ENCODE measurements around the gene CPSF3. TPM values are rescaled to one million over a fixed set of nuclear protein-coding genes. Genes with fewer than 3 reads are reported as not detected.

The CPSF3 gene
- total and polyA plus RNA-seq, 2 of the 4 experiments (the other 2 are of a cell fraction) = 29.2 to 64.5 TPM

DNA sequence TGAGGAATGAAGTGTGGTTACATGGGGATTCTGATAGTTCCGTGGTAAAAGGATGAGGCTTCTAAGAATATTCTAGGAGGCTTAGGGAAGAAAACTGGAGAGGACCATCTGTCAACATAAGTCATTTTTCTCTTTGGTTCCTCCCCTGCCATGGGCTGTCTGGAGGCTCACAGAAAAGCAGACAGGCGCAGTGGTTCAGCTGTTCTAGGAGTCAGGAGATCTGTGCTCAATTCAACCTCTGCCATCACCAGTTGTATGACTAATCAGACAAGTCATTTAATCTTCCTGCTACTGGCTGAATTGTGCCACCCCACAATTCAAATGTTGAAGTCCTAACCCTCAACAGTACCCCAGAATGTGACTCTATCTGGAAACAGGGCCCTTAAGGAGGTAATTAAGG is 95.8 kb downstream of the CPSF3 start:
- H2AK5ac ChIP-seq (ENCODE audit: low read depth, low read length) = no peak overlapping the region
- WGBS, 2 experiments (ENCODE audit: extremely low coverage in 2 of 2, insufficient read length in 1 of 2) = no CpG with 5 or more reads among the region's 2 CpGs
- H4K91ac ChIP-seq (ENCODE audit: insufficient read depth, low read depth, low read length) = no peak overlapping the region
- H3K23ac ChIP-seq (ENCODE audit: low read depth, low read length) = no peak overlapping the region
- H2AK9ac ChIP-seq (replicated peaks; ENCODE audit: low read depth, low read length, poor library complexity) = no peak overlapping the region
- DNase-seq (peak; percentile 37), ATAC-seq (ENCODE audit: low read depth) (peak; percentile 59)
- no peaks in the 10 kb centered on the region for H3K9me3 ChIP-seq (ENCODE audit: control insufficient read depth, insufficient read depth, low read length)
- ChIA-PET CTCF (no interaction called here), POLR2A (ENCODE audit: unreplicated experiment) (no interaction called here)
- no peak overlapping the region for H2BK15ac ChIP-seq (ENCODE audit: low read depth, low read length)
- H3K14ac ChIP-seq (replicated peaks; ENCODE audit: low read depth, low read length) = no peak overlapping the region
- H4K20me1 ChIP-seq (ENCODE audit: insufficient read depth, low read length) = peaks cover 3% of the 10 kb centered on the region; the same call in 1 of the 2 replicates
- H3K4me1 ChIP-seq (ENCODE audit: control insufficient read depth, insufficient read depth, low read length) = peaks cover 2% of the 10 kb centered on the region; the same call in 1 of the 2 replicates
- no peak overlapping the region for H4K5ac ChIP-seq (ENCODE audit: low read depth, low read length)
- no peak overlapping the region for H3K4ac ChIP-seq (ENCODE audit: low read depth, low read length)
- H2BK20ac ChIP-seq (ENCODE audit: low read depth, low read length) = no peak overlapping the region
- no peak overlapping the region for H2AFZ ChIP-seq (replicated peaks; ENCODE audit: low read length, poor library complexity)
- TF ChIP-seq FOS (IDR thresholded peaks at IDR 0.05; ENCODE audit: low read depth, low read length) = no peak
- TF ChIP-seq POLR2A (IDR thresholded peaks at IDR 0.05; ENCODE audit: low read depth, low read length) = no peak
- TF ChIP-seq MAFK (IDR thresholded peaks at IDR 0.05; ENCODE audit: low read depth, low read length) = no peak
- TF ChIP-seq RAD21 (IDR thresholded peaks at IDR 0.05; ENCODE audit: low read length) = no peak
- TF ChIP-seq, protein P1, sequence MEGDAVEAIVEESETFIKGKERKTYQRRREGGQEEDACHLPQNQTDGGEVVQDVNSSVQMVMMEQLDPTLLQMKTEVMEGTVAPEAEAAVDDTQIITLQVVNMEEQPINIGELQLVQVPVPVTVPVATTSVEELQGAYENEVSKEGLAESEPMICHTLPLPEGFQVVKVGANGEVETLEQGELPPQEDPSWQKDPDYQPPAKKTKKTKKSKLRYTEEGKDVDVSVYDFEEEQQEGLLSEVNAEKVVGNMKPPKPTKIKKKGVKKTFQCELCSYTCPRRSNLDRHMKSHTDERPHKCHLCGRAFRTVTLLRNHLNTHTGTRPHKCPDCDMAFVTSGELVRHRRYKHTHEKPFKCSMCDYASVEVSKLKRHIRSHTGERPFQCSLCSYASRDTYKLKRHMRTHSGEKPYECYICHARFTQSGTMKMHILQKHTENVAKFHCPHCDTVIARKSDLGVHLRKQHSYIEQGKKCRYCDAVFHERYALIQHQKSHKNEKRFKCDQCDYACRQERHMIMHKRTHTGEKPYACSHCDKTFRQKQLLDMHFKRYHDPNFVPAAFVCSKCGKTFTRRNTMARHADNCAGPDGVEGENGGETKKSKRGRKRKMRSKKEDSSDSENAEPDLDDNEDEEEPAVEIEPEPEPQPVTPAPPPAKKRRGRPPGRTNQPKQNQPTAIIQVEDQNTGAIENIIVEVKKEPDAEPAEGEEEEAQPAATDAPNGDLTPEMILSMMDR (conservative IDR thresholded peaks at IDR 0.05; ENCODE audit: low read depth, low read length) = no peak
- no peak for TF ChIP-seq NFE2L2 (IDR thresholded peaks at IDR 0.05; ENCODE audit: low read depth, low read length)
- TF ChIP-seq CHD1 (IDR thresholded peaks at IDR 0.05; ENCODE audit: low read depth, low read length) = no peak
- TF ChIP-seq, protein P2, sequence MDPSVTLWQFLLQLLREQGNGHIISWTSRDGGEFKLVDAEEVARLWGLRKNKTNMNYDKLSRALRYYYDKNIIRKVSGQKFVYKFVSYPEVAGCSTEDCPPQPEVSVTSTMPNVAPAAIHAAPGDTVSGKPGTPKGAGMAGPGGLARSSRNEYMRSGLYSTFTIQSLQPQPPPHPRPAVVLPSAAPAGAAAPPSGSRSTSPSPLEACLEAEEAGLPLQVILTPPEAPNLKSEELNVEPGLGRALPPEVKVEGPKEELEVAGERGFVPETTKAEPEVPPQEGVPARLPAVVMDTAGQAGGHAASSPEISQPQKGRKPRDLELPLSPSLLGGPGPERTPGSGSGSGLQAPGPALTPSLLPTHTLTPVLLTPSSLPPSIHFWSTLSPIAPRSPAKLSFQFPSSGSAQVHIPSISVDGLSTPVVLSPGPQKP (IDR thresholded peaks at IDR 0.05; ENCODE audit: borderline replicate concordance, low read depth, low read length) = no peak
- TF ChIP-seq MXI1 (IDR thresholded peaks at IDR 0.05; ENCODE audit: borderline replicate concordance, low read depth, low read length) = no peak
- TF ChIP-seq RFX5 (IDR thresholded peaks at IDR 0.05; ENCODE audit: low read depth, low read length) = no peak
- H3K27ac ChIP-seq (ENCODE audit: insufficient read depth, low read length) = no peak overlapping the region
- H3K27me3 ChIP-seq (ENCODE audit: control insufficient read depth, insufficient read depth, low read length) = no peaks in the 10 kb centered on the region
- peaks cover 7% of the 10 kb centered on the region for H3K9me1 ChIP-seq (ENCODE audit: insufficient read depth, low read length)
- intact Hi-C loops (cut with micrococcal nuclease) = no loop called here
- H3K79me1 ChIP-seq (ENCODE audit: low read depth in 1 of 2, low read length in 2 of 2) = peaks cover 17 to 19% of the 10 kb centered on the region in 2 experiments; a peak in 3 of 4 replicates
- in situ Hi-C loops (cut with MboI; ENCODE audit: low sequenced_read_pairs) = no loop called here
- no peak overlapping the region for H2BK120ac ChIP-seq (ENCODE audit: low read depth, low read length)
- dilution Hi-C loops (cut with HindIII; ENCODE audit: low sequenced_read_pairs, unreplicated experiment) = no loop called here
- H3K4me3 ChIP-seq (ENCODE audit: insufficient read depth, low read depth, low read length) = no peak overlapping the region
- H3K36me3 ChIP-seq (ENCODE audit: control insufficient read depth, insufficient read depth, low read length) = peaks cover 33% of the 10 kb centered on the region
- no peak overlapping the region for H3K9ac ChIP-seq (ENCODE audit: low read depth, low read length)
- H3K4me2 ChIP-seq (ENCODE audit: low read depth, low read length) = no peak overlapping the region
- no peak overlapping the region for H3K56ac ChIP-seq (ENCODE audit: extremely low read depth, insufficient read depth, low read length)
- H2BK5ac ChIP-seq (ENCODE audit: low read depth, low read length, poor library complexity, severe bottlenecking) = no peak overlapping the region
- no peak overlapping the region for H3K18ac ChIP-seq (ENCODE audit: low read depth, low read length)
- BruUV-seq (replicated peaks) = no TSS peak
- H4K8ac ChIP-seq (ENCODE audit: low read depth in 2 of 2, low read length in 2 of 2) = no peak overlapping the region

Measured in IMR-90 (cell line).